Keratinocyte (primary cell): Measurements from ENCODE around the gene SMYD3. TPM values are rescaled to one million over a fixed set of nuclear protein-coding genes. Genes with fewer than 3 reads are reported as not detected.

Source experiments
- DNase-seq: peaks from one replicate; pipeline ENCODE4 v3.0.0-alpha.2; 2011; ENCODE audit warnings: low read depth, missing footprints, low spot score
- FAIRE-seq: peaks from 2 replicates; lab custom pipeline; 2011; peaks lifted over from hg19 to GRCh38; lab: Jason Lieb, UNC
- H2AFZ ChIP-seq: 2 replicates; pipeline ENCODE4 v1.6.0; 2012; ENCODE audit warnings: low read length, control low read depth, inconsistent platforms; ENCODE audit not compliant: control insufficient read depth
- H3K27ac ChIP-seq: 2 replicates; pipeline ENCODE4 v1.5.1; 2011; ENCODE audit warnings: low read length; ENCODE audit not compliant: control insufficient read depth, insufficient read depth
- H3K27me3 ChIP-seq: 3 replicates; pipeline ENCODE4 v1.6.0; 2011; ENCODE audit warnings: low read length; ENCODE audit not compliant: control insufficient read depth, insufficient read depth; ENCODE audit errors: extremely low read depth
- H3K36me3 ChIP-seq, 2 experiments: 2 replicates in 1 of 2; 3 replicates in 1 of 2; pipeline ENCODE4 v1.5.1; 2011; ENCODE audit warnings: low read length in 2 of 2, mild to moderate bottlenecking in 1 of 2; ENCODE audit not compliant: control insufficient read depth in 2 of 2, insufficient read depth in 2 of 2; ENCODE audit errors: extremely low read depth in 1 of 2
- H3K4me1 ChIP-seq: 3 replicates; pipeline ENCODE4 v1.5.1; 2011; ENCODE audit warnings: low read length; ENCODE audit not compliant: control insufficient read depth, insufficient read depth; ENCODE audit errors: extremely low read depth
- H3K4me2 ChIP-seq: 3 replicates; pipeline ENCODE4 v1.6.0; 2011; ENCODE audit warnings: low read depth, low read length; ENCODE audit not compliant: control insufficient read depth, insufficient read depth; ENCODE audit errors: extremely low read depth
- H3K4me3 ChIP-seq, 3 experiments: fragments of 200-600 bp in 1 of 3; sonication (generic) in 1 of 3; 2 replicates in 2 of 3; 3 replicates in 1 of 3; pipeline ENCODE4 v1.5.1; 2011 to 2016; ENCODE audit warnings: low read length in 3 of 3, mild to moderate bottlenecking in 3 of 3, control low read depth in 2 of 3, inconsistent platforms in 1 of 3, low read depth in 1 of 3, mixed read lengths in 1 of 3, mixed run types in 1 of 3, moderate library complexity in 1 of 3; ENCODE audit not compliant: control insufficient read depth in 2 of 3, insufficient read depth in 2 of 3; ENCODE audit errors: extremely low read depth in 1 of 3
- H3K79me2 ChIP-seq: 2 replicates; pipeline ENCODE4 v1.6.0; 2012; ENCODE audit warnings: low read length; ENCODE audit not compliant: control insufficient read depth, insufficient read depth
- H3K9ac ChIP-seq: 3 replicates; pipeline ENCODE4 v1.6.0; 2011; ENCODE audit warnings: low read length; ENCODE audit not compliant: control insufficient read depth, insufficient read depth; ENCODE audit errors: extremely low read depth
- H3K9me1 ChIP-seq: 3 replicates; pipeline ENCODE4 v1.6.0; 2011; ENCODE audit warnings: low read length; ENCODE audit not compliant: control insufficient read depth, insufficient read depth; ENCODE audit errors: extremely low read depth
- H3K9me3 ChIP-seq: 2 replicates; pipeline ENCODE4 v1.5.1; 2012; ENCODE audit warnings: low read depth, low read length; ENCODE audit not compliant: control insufficient read depth
- H4K20me1 ChIP-seq: 3 replicates; pipeline ENCODE4 v1.6.0; 2011; ENCODE audit warnings: low read length; ENCODE audit not compliant: control insufficient read depth, insufficient read depth; ENCODE audit errors: extremely low read depth
- CTCF ChIP-seq, 3 experiments: IDR thresholded peaks in 1 of 3; conservative IDR thresholded peaks in 1 of 3; optimal IDR thresholded peaks in 1 of 3; 2 replicates in 2 of 3; 3 replicates in 1 of 3; pipeline versions ENCODE3 to v1.5.1; 2011; ENCODE audit warnings: low read length in 3 of 3, mild to moderate bottlenecking in 3 of 3, moderate library complexity in 2 of 3, control low read depth in 1 of 3, inconsistent platforms in 1 of 3; ENCODE audit not compliant: insufficient read depth in 2 of 3; ENCODE audit errors: extremely low read depth in 1 of 3
- EZH2 ChIP-seq: IDR thresholded peaks from one replicate; pipeline ENCODE4 v1.6.1; 2012; ENCODE audit warnings: inconsistent platforms, mild to moderate bottlenecking, low read length, moderate library complexity
- dilution Hi-C: fragments of 300-500 bp; cut with MboI; formaldehyde crosslinking; loops from one replicate; pipeline ENCODE4 v1.7.0; 2020; ENCODE audit warnings: low sequenced_read_pairs; ENCODE audit not compliant: extremely low pct_ligation_motif_present
- polyA plus RNA-seq, 5 experiments: library from polyadenylated mRNA; depleted of rRNA in 3 of 5; stranded (reverse) in 3 of 5; stranded (forward) in 1 of 5; unstranded in 1 of 5; fragments of >200 nt; gene quantifications; 1 replicate in 1 of 5; 2 replicates in 3 of 5; 3 replicates in 1 of 5; pipeline versions ENCODE4 v1.2.1 to v1.2.3, GENCODE V29; 2011 to 2012; ENCODE audit warnings: missing spikeins in 2 of 5, low read depth in 1 of 5, low replicate concordance in 1 of 5

SMYD3 gene
- polyA plus RNA-seq, 1 donor (not counting 4 experiments of a cell fraction or from before 2014, with no cell fraction given), result 31.0 TPM

GRCh38 chr1:245840971-245841370 is 666.1 kb downstream of the SMYD3 start:
- H3K4me1 ChIP-seq, result no peaks in the 10 kb centered on the region
- H3K36me3 ChIP-seq, result no peaks in the 10 kb centered on the region
- no peaks in the 10 kb centered on the region for H3K79me2 ChIP-seq
- no peak overlapping the region for H3K9ac ChIP-seq
- dilution Hi-C loops, result no loop called here
- no peak overlapping the region for H3K27ac ChIP-seq
- H3K27me3 ChIP-seq, result no peaks in the 10 kb centered on the region
- TF ChIP-seq CTCF (optimal IDR thresholded peaks at IDR 0.05 in 1 of 3, IDR thresholded peaks at IDR 0.05 in 1 of 3, conservative IDR thresholded peaks at IDR 0.05 in 1 of 3; ENCODE audit: extremely low read depth in 1 of 3, insufficient read depth in 2 of 3, low read length in 3 of 3), result no peak
- TF ChIP-seq EZH2, result no peak
- no peak overlapping the region for H3K4me2 ChIP-seq
- H4K20me1 ChIP-seq, result no peaks in the 10 kb centered on the region
- no peak overlapping the region for H2AFZ ChIP-seq
- no peaks in the 10 kb centered on the region for H3K9me1 ChIP-seq
- H3K4me3 ChIP-seq, result no peak overlapping the region
- no peaks in the 10 kb centered on the region for H3K9me3 ChIP-seq
- DNase-seq (no peak), FAIRE-seq (no peak)

GRCh38 chr1:245837718-245838117 is 669.4 kb downstream of the SMYD3 start:
- dilution Hi-C loops, result no loop called here
- H3K36me3 ChIP-seq, result no peaks in the 10 kb centered on the region
- FAIRE-seq, result peak; percentile 5
- no peak for DNase-seq
- no peaks in the 10 kb centered on the region for H3K4me1 ChIP-seq
- no peak for TF ChIP-seq CTCF (optimal IDR thresholded peaks at IDR 0.05 in 1 of 3, IDR thresholded peaks at IDR 0.05 in 1 of 3, conservative IDR thresholded peaks at IDR 0.05 in 1 of 3; ENCODE audit: extremely low read depth in 1 of 3, insufficient read depth in 2 of 3, low read length in 3 of 3)
- no peak for TF ChIP-seq EZH2
- no peak overlapping the region for H3K9ac ChIP-seq
- no peaks in the 10 kb centered on the region for H3K79me2 ChIP-seq
- H3K9me1 ChIP-seq, result no peaks in the 10 kb centered on the region
- H3K4me2 ChIP-seq, result no peak overlapping the region
- H2AFZ ChIP-seq, result no peak overlapping the region
- no peaks in the 10 kb centered on the region for H3K27me3 ChIP-seq
- no peak overlapping the region for H3K27ac ChIP-seq
- no peaks in the 10 kb centered on the region for H3K9me3 ChIP-seq
- no peak overlapping the region for H3K4me3 ChIP-seq
- no peaks in the 10 kb centered on the region for H4K20me1 ChIP-seq
